Measurements from ENCODE around the gene ABCC12. TPM values are rescaled to one million over a fixed set of nuclear protein-coding genes. Genes with fewer than 3 reads are reported as not detected.

The ABCC12 gene
- total and polyA plus RNA-seq, 2 of the 4 experiments (the other 2 are of a cell fraction): under 0.01 TPM; not detected in 1

- Histone ChIP-seq H3K9ac (ENCODE audit: low read depth, low read length) (no peak overlapping the region), H3K27me3 (ENCODE audit: control insufficient read depth, insufficient read depth, low read length) (peaks cover 9% of the 10 kb centered on the region), H3K9me1 (ENCODE audit: insufficient read depth, low read length) (peaks cover 10% of the 10 kb centered on the region; the same call in 1 of the 2 replicates), H3K9me3 (ENCODE audit: control insufficient read depth, insufficient read depth, low read length) (no peaks in the 10 kb centered on the region), H3K4me3 (ENCODE audit: insufficient read depth, low read depth, low read length) (no peak overlapping the region), H2BK15ac (ENCODE audit: low read depth, low read length) (no peak overlapping the region), H4K8ac (ENCODE audit: low read depth in 2 of 2, low read length in 2 of 2) (no peak overlapping the region), H2AK9ac (replicated peaks; ENCODE audit: low read depth, low read length, poor library complexity) (no peak overlapping the region), H2AK5ac (ENCODE audit: low read depth, low read length) (no peak overlapping the region), H3K4ac (ENCODE audit: low read depth, low read length) (no peak overlapping the region; the same call in 1 of the 2 replicates), H2BK120ac (ENCODE audit: low read depth, low read length) (no peak overlapping the region), H2BK5ac (ENCODE audit: low read depth, low read length, poor library complexity, severe bottlenecking) (no peak overlapping the region), H3K36me3 (ENCODE audit: control insufficient read depth, insufficient read depth, low read length) (no peaks in the 10 kb centered on the region), H3K27ac (ENCODE audit: insufficient read depth, low read length) (no peak overlapping the region), H4K91ac (ENCODE audit: insufficient read depth, low read depth, low read length) (no peak overlapping the region), H3K18ac (ENCODE audit: low read depth, low read length) (no peak overlapping the region), H2BK20ac (ENCODE audit: low read depth, low read length) (no peak overlapping the region), H4K20me1 (ENCODE audit: insufficient read depth, low read length) (no peaks in the 10 kb centered on the region), H3K4me2 (ENCODE audit: low read depth, low read length) (no peak overlapping the region), H3K79me1 (ENCODE audit: low read depth in 1 of 2, low read length in 2 of 2) (no peaks in the 10 kb centered on the region), H3K23ac (ENCODE audit: low read depth, low read length) (no peak overlapping the region), H2AFZ (replicated peaks; ENCODE audit: low read length, poor library complexity) (no peak overlapping the region), H3K56ac (ENCODE audit: extremely low read depth, insufficient read depth, low read length) (no peak overlapping the region), H3K4me1 (ENCODE audit: control insufficient read depth, insufficient read depth, low read length) (no peaks in the 10 kb centered on the region), H4K5ac (ENCODE audit: low read depth, low read length) (no peak overlapping the region), H3K14ac (replicated peaks; ENCODE audit: low read depth, low read length) (no peak overlapping the region)
- ChIA-PET CTCF (no interaction called here), POLR2A (ENCODE audit: unreplicated experiment) (no interaction called here)
- dilution Hi-C loops (cut with HindIII; ENCODE audit: low sequenced_read_pairs, unreplicated experiment): no loop called here
- no peak for ATAC-seq (ENCODE audit: low read depth)
- in situ Hi-C loops (cut with MboI; ENCODE audit: low sequenced_read_pairs): no loop called here
- no peak for TF ChIP-seq RCOR1 (IDR thresholded peaks at IDR 0.05; ENCODE audit: insufficient replicate concordance, low read length)
- TF ChIP-seq, protein P1, sequence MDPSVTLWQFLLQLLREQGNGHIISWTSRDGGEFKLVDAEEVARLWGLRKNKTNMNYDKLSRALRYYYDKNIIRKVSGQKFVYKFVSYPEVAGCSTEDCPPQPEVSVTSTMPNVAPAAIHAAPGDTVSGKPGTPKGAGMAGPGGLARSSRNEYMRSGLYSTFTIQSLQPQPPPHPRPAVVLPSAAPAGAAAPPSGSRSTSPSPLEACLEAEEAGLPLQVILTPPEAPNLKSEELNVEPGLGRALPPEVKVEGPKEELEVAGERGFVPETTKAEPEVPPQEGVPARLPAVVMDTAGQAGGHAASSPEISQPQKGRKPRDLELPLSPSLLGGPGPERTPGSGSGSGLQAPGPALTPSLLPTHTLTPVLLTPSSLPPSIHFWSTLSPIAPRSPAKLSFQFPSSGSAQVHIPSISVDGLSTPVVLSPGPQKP (IDR thresholded peaks at IDR 0.05; ENCODE audit: borderline replicate concordance, low read depth, low read length): no peak
- TF ChIP-seq SMC3 (IDR thresholded peaks at IDR 0.05; ENCODE audit: low read depth, low read length): no peak
- TF ChIP-seq MAFK (IDR thresholded peaks at IDR 0.05; ENCODE audit: low read depth, low read length): no peak
- no peak for TF ChIP-seq FOS (IDR thresholded peaks at IDR 0.05; ENCODE audit: low read depth, low read length)
- no peak for TF ChIP-seq CHD1 (IDR thresholded peaks at IDR 0.05; ENCODE audit: low read depth, low read length)
- no peak for TF ChIP-seq CEBPB (IDR thresholded peaks at IDR 0.05; ENCODE audit: low read depth, low read length)
- TF ChIP-seq USF2 (IDR thresholded peaks at IDR 0.05; ENCODE audit: low read depth, low read length): no peak
- no peak for TF ChIP-seq RAD21 (IDR thresholded peaks at IDR 0.05; ENCODE audit: low read length)
- no peak for TF ChIP-seq MAZ (IDR thresholded peaks at IDR 0.05; ENCODE audit: borderline replicate concordance, low read depth, low read length)
- TF ChIP-seq MXI1 (IDR thresholded peaks at IDR 0.05; ENCODE audit: borderline replicate concordance, low read depth, low read length): no peak
- no peak for TF ChIP-seq CTCF (conservative IDR thresholded peaks at IDR 0.05; ENCODE audit: low read depth, low read length)
- no peak for TF ChIP-seq NFE2L2 (IDR thresholded peaks at IDR 0.05; ENCODE audit: low read depth, low read length)
- no CpG with 5 or more reads among the region's 7 CpGs for WGBS, 2 experiments (ENCODE audit: extremely low coverage in 2 of 2, insufficient read length in 1 of 2)
- no peak for DNase-seq
- intact Hi-C loops (cut with micrococcal nuclease): no loop called here
- no TSS peak for BruUV-seq (replicated peaks)
These were observed 41.4 kb downstream of the ABCC12 start for GRCh38 chr16:48114410-48114809.
